COLO668 (cell line): Measurements from ENCODE around the gene ZNF354C.

Experiments
- DNase-seq: peaks from one replicate; lab custom pipeline; 2025; ENCODE audit not compliant: unreplicated experiment; lab: John Stamatoyannopoulos, UW

Gene ZNF354C

GRCh38 chr5:179113945-179114641 lies 53.9 kb downstream of the ZNF354C start:
- DNase-seq, result no peak

DNA sequence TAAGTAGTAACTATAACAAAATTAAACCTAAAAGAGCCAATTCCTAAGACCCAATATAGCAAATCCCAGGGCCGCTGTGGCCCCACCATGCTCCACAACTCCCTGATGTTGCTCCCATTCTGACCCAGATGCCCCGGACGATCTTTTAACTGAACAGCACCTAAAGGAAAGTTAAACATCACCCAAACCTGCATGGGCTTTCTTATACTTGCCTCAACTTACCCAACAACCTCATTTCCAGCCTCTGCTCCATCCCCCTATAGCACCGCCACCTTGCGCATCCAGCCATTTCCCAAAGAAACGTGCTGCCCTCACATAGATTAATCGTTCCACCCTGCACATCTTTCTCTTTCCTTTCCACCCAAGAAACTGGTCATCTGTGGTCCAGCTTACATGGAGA lies 54.6 kb downstream of the ZNF354C start:
- no peak for DNase-seq

- no peak for DNase-seq
Measured at GRCh38 chr5:179115307-179115706, 55.1 kb downstream of the ZNF354C start.

DNA sequence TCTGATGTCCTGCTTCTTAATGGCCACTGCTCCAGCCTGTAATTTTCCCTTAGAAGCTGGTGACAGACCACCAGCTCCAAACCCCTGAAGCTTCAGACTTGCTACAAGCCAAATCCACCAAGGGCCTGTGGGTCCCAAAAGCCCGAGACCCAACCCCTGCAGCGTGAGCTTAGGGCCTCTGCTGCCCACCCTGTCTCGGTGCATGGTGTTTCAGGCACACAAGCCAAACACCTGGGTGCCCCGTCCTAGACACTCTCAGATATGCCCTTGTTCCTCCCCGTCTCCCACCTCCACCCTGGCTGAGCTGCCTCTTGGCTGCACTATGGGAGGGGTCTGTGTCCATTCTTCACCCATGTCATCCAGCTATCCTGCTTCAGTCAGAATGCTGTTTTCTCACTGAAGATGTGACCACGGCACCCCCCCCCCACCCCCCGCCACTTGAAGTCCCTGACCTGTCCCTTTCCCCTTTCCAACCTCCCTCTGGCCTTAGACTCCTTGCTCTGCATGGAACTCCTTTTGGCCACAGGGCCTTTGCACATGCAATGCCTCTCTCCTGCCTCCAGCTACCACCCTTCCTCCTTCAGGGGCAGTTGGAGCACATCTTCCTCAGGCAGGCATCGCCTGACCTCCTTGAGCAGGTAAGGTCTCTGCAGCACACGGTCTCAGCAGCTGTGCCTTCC lies 55.8 kb downstream of the ZNF354C start:
- no peak for DNase-seq

DNA sequence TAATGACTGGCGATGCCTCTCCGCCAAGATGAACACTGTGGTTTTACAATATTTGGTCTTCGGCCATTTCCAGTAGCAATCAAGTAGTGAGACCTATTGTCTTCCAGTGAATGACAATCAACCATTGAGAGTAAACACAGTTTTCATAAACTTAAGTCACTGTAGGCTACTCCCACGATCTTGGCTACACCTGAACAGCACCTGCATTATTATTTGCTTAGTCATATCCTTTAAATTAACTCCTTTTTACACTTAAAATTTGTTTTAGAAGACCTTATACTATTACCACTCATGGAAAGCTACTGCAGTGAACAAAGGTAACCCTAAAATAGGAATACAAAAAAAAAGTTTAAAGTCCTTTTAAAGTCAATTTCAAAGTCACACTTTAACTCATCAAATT lies 58.2 kb downstream of the ZNF354C start:
- DNase-seq, result no peak

GRCh38 chr5:179118756-179119414 lies 58.7 kb downstream of the ZNF354C start:
- DNase-seq, result no peak

DNA sequence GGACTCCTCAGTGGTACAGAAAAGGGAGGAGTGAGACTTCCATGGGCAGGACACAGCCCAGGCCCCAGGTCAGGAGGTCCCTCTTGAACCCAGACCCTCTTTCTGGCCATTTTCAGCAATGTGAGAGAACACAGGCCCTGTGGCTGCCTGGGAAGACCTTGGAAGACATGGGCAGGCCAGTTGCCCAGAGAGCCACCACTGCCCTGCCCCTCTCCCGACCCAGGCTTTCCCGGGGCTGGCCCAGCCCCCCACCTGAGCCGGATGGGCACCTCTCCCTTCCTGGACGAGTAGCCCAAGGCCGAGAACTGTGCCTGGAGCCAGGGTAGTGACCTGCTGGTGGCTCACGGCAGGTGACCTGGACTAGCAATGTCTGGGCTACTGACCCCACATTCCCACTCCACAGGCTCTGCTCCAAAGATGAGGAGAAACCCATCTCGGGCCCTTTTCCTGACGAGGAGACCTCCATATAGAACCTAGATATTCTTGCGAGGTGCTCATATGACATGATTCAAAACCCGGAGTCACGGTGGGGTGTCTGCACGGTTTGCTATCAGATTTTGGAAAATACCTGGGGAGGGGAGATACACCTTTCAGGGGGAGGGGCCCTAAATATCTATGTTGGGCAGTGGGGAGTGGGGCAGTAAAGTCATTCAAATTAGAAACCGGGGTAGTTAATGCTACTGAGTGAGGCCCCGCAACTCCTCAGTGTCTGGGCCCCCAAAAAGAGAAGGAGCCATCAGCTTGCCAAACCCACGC lies 59.4 kb downstream of the ZNF354C start:
- DNase-seq, result no peak

GRCh38 chr5:179120421-179120861 lies 60.3 kb downstream of the ZNF354C start:
- DNase-seq, result no peak

DNA sequence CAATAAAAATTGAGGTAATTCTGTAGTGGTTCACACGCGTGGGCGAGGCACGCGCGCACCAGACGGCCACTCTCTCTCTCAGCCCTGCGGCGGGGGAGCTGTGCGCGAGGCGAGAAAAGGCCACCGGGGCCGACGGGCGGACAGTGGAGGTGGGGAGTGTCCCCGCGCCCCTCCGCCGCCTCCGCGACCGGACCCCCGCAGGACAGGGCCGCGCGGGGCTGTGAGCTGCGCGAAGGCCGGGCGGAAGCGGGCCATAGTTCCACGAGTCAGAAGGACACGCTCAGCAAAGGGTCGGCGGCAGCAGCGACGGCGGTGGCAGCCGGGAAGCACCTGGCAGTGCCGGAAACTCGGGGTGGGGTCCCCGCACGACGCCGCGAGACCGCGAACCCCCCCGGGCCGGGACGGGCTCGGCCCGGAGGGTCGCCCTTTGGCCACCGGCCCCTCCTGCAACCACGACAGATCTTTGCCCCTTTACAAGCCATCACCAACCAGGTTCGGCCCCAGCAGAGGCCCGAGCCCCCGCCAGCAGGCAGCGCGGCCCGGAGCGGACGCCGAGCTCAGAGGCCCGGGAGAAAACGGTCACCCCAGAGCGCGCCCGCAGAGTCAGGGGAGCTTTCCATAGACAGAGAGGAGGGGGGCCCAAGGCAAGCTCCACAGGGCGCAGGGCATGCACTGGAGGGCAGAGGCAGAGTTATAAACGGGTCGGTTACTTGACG lies 60.9 kb downstream of the ZNF354C start:
- DNase-seq, result no peak

DNA sequence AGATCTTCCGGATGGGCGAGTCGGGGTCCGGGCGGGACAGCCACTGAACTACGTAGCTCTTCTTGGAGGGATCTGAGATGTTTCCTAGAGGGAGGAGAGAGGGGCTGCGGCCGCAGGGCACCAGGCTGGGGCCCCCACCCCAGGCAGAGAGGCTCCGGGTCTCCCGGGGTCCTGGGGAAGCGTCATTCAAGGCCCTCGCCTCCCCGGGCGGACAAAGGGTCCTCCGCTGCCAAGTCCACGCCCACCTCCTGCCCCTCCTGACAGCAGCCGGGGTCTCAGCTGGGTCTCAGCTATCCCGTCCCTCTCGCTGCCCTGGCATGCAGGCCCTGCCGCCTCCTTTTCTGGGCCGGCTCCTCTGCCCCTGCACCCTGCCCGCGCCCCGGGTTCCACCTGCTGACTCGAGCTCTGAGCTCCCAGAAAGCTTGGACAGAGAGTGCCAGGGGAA lies 61.5 kb downstream of the ZNF354C start:
- DNase-seq, result no peak

- DNase-seq, result no peak
Measured at GRCh38 chr5:179122411-179123108, 62.4 kb downstream of the ZNF354C start.

GRCh38 chr5:179123109-179123426 lies 62.9 kb downstream of the ZNF354C start:
- DNase-seq, result no peak

- no peak for DNase-seq
Measured at GRCh38 chr5:179123491-179124272, 63.5 kb downstream of the ZNF354C start.

DNA sequence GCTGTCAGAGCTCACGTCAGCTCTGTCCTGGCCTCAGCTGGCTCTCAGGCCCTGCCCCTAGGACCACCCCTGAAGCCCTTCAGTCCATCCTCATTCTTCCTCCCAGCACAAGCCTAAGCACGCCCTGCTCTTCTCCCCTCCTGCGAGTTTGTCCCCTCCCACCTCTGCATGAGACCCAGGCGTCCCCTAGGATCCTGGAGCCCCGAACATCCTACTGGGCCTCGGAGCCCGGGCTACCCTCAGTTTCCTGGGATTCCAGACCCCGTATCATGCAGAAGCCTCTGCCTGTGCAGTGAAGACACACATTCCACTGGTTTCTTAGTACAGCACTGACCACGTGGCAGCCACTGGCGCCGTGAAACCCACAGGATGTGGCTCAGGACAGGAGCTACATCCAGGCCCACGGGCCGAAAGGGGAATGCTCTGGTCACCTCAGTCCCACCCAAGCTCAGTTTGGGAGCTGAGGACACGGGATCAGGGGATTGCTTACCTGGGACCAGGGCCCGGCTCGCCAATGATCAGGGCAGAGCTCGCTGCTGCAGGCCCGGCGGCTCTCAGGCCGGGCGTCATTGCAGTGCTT lies 64.2 kb downstream of the ZNF354C start:
- DNase-seq, result no peak

DNA sequence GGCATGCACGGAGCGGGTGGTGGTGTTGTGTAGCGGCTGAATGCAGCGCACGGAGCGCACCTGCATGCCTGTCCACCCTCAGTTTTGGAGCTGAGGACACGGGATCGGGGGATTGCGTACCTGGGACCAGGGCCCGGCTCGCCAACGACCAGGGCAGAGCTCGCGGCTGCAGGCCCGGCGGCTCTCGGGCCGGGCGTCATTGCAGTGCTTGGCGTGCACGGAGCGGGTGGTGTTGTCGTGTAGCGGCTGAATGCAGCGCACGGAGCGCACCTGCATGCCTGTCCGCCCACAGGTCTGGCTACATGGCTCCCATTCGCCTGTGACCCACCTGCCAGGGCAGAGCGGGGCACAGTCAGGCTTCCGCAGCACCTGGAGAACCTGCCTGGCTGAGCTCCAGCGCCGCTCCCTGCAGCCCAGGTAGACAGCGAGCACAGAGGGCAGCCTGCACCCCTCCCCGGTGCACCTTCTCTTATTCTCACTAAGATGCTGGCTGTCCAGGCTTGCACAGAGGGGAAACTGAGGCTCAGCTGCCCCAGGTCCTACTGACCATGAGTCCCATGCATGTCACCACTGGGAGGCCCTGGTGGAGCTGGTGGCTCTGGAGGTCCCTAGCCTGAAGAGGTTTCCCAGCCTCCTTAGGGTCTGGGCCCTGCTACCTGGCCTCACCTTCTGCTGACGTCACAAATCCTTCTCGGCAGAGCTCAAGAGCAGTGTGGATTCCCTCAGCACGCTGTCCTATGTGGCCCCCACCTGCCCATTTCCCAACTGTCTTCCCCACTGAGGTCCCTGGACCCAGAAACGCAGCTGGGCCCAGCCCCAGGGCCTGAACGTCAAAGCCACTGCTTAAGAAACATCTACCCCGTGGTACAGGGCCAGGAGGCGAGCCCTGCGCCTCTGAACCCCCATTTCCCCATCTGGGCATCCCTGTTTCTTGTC lies 64.9 kb downstream of the ZNF354C start:
- DNase-seq, result no peak

DNA sequence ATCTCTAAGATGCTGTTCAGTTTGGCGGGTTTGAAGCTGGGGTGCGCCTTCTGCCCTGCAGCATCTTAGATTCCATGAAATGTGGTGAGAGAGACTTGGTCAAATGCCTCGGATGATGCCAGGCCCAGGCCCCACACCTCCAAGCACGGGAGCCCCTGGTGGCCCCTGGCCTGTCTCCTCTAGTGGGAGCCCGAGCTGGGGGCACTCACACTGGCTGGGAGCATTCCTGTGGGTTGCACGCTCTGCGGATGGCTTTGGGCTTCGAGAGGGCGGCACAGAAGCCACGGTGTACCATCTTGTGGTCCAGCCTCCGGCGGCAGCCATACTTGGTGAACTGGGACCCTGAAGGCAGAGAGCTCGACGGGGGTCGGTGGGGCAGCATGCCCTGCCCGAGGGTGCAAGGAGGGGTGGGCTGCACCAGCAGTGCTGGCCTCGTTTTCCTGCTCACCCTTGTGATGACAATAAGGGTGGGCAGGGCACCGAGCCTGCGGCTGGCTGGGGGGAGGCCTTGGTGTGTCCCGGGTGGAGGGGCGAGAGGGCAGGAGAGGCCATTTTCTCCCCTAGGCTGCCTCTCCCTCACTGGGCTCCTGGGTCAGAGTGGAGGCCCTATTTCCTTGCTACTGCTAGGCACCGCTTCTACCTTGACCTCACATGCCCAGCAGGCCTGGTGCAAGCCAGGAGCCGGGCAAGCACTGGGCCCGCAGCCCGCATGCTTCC lies 65.8 kb downstream of the ZNF354C start:
- DNase-seq, result no peak

DNA sequence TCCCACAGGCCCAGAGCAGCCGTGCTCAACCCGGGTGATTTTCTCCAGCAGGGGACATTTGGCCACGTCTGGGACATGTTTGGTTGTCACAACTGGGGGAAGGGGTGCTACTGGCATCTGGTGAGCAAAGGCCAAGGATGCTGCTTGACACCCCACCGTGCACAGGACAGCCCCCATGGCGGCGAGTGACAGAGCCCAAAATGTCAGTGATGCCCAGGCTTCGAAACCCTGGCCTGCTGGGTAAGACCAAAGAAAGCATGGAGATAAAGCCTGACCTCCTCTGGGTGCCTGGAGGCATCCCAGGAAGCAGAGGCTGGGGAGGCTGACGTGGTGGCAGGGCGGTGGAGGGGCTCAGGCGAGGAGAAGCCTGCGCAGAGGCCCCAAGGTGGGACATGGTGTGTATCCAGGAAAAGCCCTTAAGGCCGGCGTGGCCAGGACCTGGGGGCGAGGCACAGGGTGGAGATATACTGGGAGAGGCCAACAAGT lies 66.4 kb downstream of the ZNF354C start:
- no peak for DNase-seq
